OCI-LY1 (cell line): ENCODE results near the gene GALNT2.

Experiments
- EZH2 ChIP-seq: fragments of 200-600 bp; sonication (generic), shearing (Covaris generic); IDR thresholded peaks from 2 replicates; pipeline ENCODE4 v1.8.0; 2017; ENCODE audit warnings: borderline replicate concordance, mixed run types, mild to moderate bottlenecking, antibody characterized with exemption, low read length, moderate library complexity, mixed read lengths
- TF ChIP-seq, protein P1 (sequence below): fragments of 200-600 bp; sonication (generic), shearing (Covaris generic); IDR thresholded peaks from 2 replicates; pipeline ENCODE4 v1.5.1; 2017; ENCODE audit warnings: mild to moderate bottlenecking, antibody characterized with exemption, low read length, moderate library complexity, mixed read lengths

DNA sequence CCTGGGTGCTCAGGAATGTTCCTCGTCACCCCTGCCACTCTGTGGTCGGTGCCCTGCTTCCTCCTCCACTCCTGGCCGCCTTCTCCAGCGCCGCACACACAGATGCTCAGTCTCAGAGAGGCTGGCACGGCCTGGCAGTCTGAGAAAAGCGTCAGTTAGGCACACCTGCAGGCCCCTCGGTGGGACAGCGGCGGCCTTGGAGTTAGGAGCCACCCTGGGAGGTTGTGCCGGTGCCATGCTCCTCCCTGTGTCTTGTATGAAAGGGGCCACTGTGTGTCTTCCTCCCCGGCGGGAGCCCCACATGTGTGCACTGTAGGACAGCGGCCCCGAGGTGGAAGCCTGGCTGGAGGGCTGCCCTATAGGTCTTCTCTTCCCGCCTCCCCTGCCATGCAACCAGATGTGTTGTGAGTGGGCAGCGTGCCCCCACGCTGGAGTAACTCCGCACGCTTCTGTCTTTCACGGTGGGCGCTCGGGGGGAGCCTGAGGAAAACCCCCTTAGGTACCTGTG, 213.9 kb downstream of the GALNT2 start:
- TF ChIP-seq, protein P1, sequence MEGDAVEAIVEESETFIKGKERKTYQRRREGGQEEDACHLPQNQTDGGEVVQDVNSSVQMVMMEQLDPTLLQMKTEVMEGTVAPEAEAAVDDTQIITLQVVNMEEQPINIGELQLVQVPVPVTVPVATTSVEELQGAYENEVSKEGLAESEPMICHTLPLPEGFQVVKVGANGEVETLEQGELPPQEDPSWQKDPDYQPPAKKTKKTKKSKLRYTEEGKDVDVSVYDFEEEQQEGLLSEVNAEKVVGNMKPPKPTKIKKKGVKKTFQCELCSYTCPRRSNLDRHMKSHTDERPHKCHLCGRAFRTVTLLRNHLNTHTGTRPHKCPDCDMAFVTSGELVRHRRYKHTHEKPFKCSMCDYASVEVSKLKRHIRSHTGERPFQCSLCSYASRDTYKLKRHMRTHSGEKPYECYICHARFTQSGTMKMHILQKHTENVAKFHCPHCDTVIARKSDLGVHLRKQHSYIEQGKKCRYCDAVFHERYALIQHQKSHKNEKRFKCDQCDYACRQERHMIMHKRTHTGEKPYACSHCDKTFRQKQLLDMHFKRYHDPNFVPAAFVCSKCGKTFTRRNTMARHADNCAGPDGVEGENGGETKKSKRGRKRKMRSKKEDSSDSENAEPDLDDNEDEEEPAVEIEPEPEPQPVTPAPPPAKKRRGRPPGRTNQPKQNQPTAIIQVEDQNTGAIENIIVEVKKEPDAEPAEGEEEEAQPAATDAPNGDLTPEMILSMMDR: no peak
- TF ChIP-seq EZH2: no peak
